MM.1S (cell line): ENCODE data around the gene RGS12.

Experiments
- DNase-seq: peaks from one replicate; pipeline ENCODE4 v3.0.0-alpha.2; 2015
- H2AFZ ChIP-seq: fragments of 300-600 bp; sonication (generic); 2 replicates; pipeline ENCODE4 v1.6.0; 2016; ENCODE audit warnings: antibody characterized with exemption, low read length
- H3F3A ChIP-seq: fragments of 300-600 bp; sonication (generic); 2 replicates; pipeline ENCODE4 v1.6.1; 2016; ENCODE audit warnings: mild to moderate bottlenecking, antibody characterized with exemption, low read length, moderate library complexity, mixed read lengths; ENCODE audit not compliant: insufficient read depth
- H3K27ac ChIP-seq: fragments of 300-600 bp; sonication (generic); 2 replicates; pipeline ENCODE4 v1.5.1; 2016; ENCODE audit warnings: mild to moderate bottlenecking, low read length
- H3K27me3 ChIP-seq: fragments of 300-600 bp; sonication (generic); replicated peaks from 2 replicates; pipeline ENCODE4 v1.6.0; 2016; ENCODE audit warnings: low read length; ENCODE audit not compliant: insufficient read depth
- H3K36me3 ChIP-seq: fragments of 300-600 bp; sonication (generic); replicated peaks from 2 replicates; pipeline ENCODE4 v1.6.1; 2016; ENCODE audit warnings: mild to moderate bottlenecking, low read length, mixed read lengths; ENCODE audit not compliant: insufficient read depth
- H3K4me1 ChIP-seq: fragments of 300-600 bp; sonication (generic); 2 replicates; pipeline ENCODE4 v1.6.1; 2016; ENCODE audit warnings: low read length, mixed read lengths
- H3K4me2 ChIP-seq: fragments of 300-600 bp; sonication (generic); 2 replicates; pipeline ENCODE4 v1.6.0; 2016; ENCODE audit warnings: low read depth, low read length
- H3K4me3 ChIP-seq: fragments of 300-600 bp; sonication (generic); 2 replicates; pipeline ENCODE4 v1.5.1; 2016; ENCODE audit warnings: low read length, mixed read lengths
- H3K79me2 ChIP-seq: fragments of 300-600 bp; sonication (generic); 2 replicates; pipeline ENCODE4 v1.6.1; 2016; ENCODE audit warnings: mixed run types, low read length, mixed read lengths
- H3K9ac ChIP-seq: fragments of 300-600 bp; sonication (generic); 2 replicates; pipeline ENCODE4 v1.6.1; 2016; ENCODE audit warnings: low read length, mixed read lengths
- H3K9me2 ChIP-seq: fragments of 300-600 bp; sonication (generic); replicated peaks from 2 replicates; pipeline ENCODE4 v1.6.1; 2016; ENCODE audit warnings: mild to moderate bottlenecking, low read length, mixed read lengths; ENCODE audit not compliant: insufficient read depth
- H3K9me3 ChIP-seq: fragments of 300-600 bp; sonication (generic); replicated peaks from 2 replicates; pipeline ENCODE4 v1.6.1; 2016; ENCODE audit warnings: mild to moderate bottlenecking, low read length, mixed read lengths; ENCODE audit not compliant: insufficient read depth
- H4K20me1 ChIP-seq: fragments of 300-600 bp; sonication (generic); 2 replicates; pipeline ENCODE4 v1.6.1; 2016; ENCODE audit warnings: mild to moderate bottlenecking, low read length, moderate library complexity, mixed read lengths; ENCODE audit not compliant: insufficient read depth
- CTCF ChIP-seq: fragments of 300-600 bp; sonication (generic); IDR thresholded peaks from 2 replicates; pipeline ENCODE4 v1.5.1; 2016; ENCODE audit warnings: antibody characterized with exemption, low read length, mixed read lengths
- EZH2 ChIP-seq: fragments of 300-600 bp; sonication (generic); optimal IDR thresholded peaks from 2 replicates; pipeline ENCODE3; 2017; ENCODE audit warnings: low read depth, mild to moderate bottlenecking, antibody characterized with exemption, low read length, mixed read lengths
- EZH2phosphoT487 ChIP-seq: fragments of 300-600 bp; sonication (generic); IDR thresholded peaks from 2 replicates; pipeline ENCODE4 v1.6.1; 2018; ENCODE audit warnings: antibody characterized with exemption, low read length

Gene RGS12

DNA sequence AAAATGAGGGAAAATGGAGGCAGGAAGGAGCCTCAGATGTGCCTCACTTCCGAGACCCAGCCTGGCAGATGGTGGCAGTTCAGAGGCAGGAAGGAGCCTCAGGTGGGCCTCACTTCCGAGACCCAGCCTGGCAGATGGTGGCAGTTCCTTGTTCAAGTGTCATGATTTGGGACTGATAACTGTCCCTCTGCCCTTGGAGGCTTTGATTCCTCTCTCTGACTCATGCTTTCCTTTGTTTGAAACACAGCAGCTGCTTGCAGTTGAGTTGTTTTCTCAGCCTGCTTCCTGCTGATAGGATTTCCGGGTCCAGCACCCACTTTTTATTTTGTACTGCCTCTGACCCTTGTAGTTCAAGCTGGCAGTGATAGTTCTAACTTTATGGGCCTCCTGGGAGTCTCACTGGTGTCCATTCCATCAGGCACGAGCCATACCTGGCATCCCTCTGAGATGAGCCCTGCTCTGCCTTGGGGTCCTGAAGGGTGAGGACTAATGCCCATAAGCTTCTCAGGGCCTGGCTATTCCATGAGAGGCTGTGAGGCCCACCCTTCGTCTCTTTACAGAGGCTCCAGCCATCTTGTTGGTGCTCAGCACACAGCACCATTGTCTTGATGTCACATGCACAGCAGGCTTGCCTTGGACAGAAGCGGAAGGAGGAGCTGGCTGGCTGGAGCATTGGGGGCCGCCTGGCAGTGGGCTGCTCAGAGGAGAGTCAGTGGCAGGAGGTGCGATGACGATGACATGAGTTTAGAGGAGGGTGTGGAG, 13.0 kb downstream of the RGS12 start:
- no peak overlapping the region for H3K9ac ChIP-seq

DNA sequence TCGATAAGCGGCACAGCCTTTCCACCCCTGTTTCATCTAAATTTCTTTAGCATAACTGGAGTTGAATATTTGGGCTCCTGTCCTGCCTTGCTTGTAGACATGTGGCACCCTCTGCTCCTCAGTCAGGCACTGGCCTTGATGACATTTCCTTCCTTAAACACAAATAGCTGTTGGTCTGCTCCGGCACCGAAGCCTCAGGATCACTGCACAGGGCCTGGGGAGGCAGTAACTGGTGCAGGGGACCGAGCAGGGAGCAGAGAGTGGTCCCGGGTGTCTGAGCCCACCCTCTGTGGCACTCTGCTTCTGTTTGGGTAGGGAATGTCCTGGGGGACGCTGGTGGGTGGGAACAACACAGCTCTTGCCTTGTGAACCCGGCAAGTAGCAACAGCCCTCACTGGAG, 13.6 kb downstream of the RGS12 start:
- H3K4me3 ChIP-seq, result no peak overlapping the region
- no peaks in the 10 kb centered on the region for H4K20me1 ChIP-seq
- H3K4me1 ChIP-seq, result no peaks in the 10 kb centered on the region
- no peak for TF ChIP-seq EZH2phosphoT487
- TF ChIP-seq CTCF, result no peak
- TF ChIP-seq EZH2, result no peak
- no peaks in the 10 kb centered on the region for H3K9me2 ChIP-seq
- no peak overlapping the region for H3K27ac ChIP-seq
- H3K9me3 ChIP-seq, result no peaks in the 10 kb centered on the region
- no peaks in the 10 kb centered on the region for H3K36me3 ChIP-seq
- H3K9ac ChIP-seq, result no peak overlapping the region
- H2AFZ ChIP-seq, result no peak overlapping the region
- H3F3A ChIP-seq, result no peaks in the 10 kb centered on the region
- no peak overlapping the region for H3K4me2 ChIP-seq
- DNase-seq, result no peak
- no peaks in the 10 kb centered on the region for H3K27me3 ChIP-seq
- peaks cover 10% of the 10 kb centered on the region for H3K79me2 ChIP-seq

More for the DNA sequence above, 13.0 kb downstream of the RGS12 start:
- Histone ChIP-seq H3F3A (no peaks in the 10 kb centered on the region), H3K27ac (no peak overlapping the region), H4K20me1 (no peaks in the 10 kb centered on the region), H3K27me3 (no peaks in the 10 kb centered on the region), H3K4me2 (no peak overlapping the region), H3K4me1 (no peaks in the 10 kb centered on the region), H3K79me2 (peaks cover 15% of the 10 kb centered on the region), H3K9me2 (no peaks in the 10 kb centered on the region), H3K4me3 (no peak overlapping the region), H3K9me3 (no peaks in the 10 kb centered on the region), H2AFZ (no peak overlapping the region), H3K36me3 (no peaks in the 10 kb centered on the region)
- DNase-seq, result no peak
- no peak for TF ChIP-seq EZH2
- no peak for TF ChIP-seq CTCF
- TF ChIP-seq EZH2phosphoT487, result no peak

DNA sequence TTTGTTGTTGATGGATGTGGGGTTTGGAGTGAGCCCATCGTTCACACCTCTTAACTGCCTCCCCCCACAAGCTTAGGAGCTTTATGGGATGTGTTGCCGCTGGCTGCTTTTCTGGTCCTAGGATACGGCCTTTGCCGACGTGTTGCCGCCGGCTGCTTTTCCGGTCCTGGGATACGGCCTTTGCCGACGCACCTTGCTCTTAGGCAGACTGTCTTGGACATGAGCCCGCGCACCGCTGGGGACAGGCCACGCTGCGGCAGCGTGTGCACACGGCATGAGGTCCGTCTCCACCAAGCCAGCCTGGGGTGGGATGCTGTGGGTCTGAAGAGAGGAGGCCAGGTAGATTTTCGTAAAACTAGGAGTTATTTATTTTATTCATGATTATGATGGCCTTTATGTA, 14.2 kb downstream of the RGS12 start:
- no peak overlapping the region for H2AFZ ChIP-seq
- H3K27ac ChIP-seq, result no peak overlapping the region
- H3K36me3 ChIP-seq, result no peaks in the 10 kb centered on the region
- H3K9ac ChIP-seq, result no peak overlapping the region
- H3K4me2 ChIP-seq, result no peak overlapping the region
- TF ChIP-seq EZH2 (no peak), CTCF (no peak), EZH2phosphoT487 (no peak)
- H3K27me3 ChIP-seq, result no peaks in the 10 kb centered on the region
- no peaks in the 10 kb centered on the region for H4K20me1 ChIP-seq
- DNase-seq, result no peak
- no peak overlapping the region for H3K4me3 ChIP-seq
- peaks cover 9% of the 10 kb centered on the region for H3K79me2 ChIP-seq
- H3F3A ChIP-seq, result no peaks in the 10 kb centered on the region
- no peaks in the 10 kb centered on the region for H3K4me1 ChIP-seq
- no peaks in the 10 kb centered on the region for H3K9me2 ChIP-seq
- H3K9me3 ChIP-seq, result no peaks in the 10 kb centered on the region
